ENCODE measurements around the gene FBLN5. TPM values are rescaled to one million over a fixed set of nuclear protein-coding genes. Genes with fewer than 3 reads are reported as not detected.

Gene FBLN5
- total RNA-seq, 1 donor from 2014 or later: 61.7 TPM

GRCh38 chr14:91891101-91891500, 56.4 kb downstream of the FBLN5 start:
- intact Hi-C loops (cut with micrococcal nuclease): no loop called here
- ATAC-seq: no peak
- DNase-seq: no peak

- DNase-seq (peak; percentile 42), ATAC-seq (peak; percentile 22)
- intact Hi-C loops (cut with micrococcal nuclease): no loop called here
Measured at GRCh38 chr14:91890291-91890749, 57.2 kb downstream of the FBLN5 start.

- DNase-seq: peak; percentile 60
- peak; percentile 53 for ATAC-seq
- intact Hi-C loops (cut with micrococcal nuclease): no loop called here
Measured at GRCh38 chr14:91889477-91890211, 57.9 kb downstream of the FBLN5 start.

- no peak for DNase-seq
- no peak for ATAC-seq
- intact Hi-C loops (cut with micrococcal nuclease): no loop called here
Measured at GRCh38 chr14:91888641-91889476, 58.6 kb downstream of the FBLN5 start.

- DNase-seq: no peak
- intact Hi-C loops (cut with micrococcal nuclease): no loop called here
- ATAC-seq: no peak
Measured at GRCh38 chr14:91886961-91887360, 60.5 kb downstream of the FBLN5 start.

- intact Hi-C loops (cut with micrococcal nuclease): no loop called here
Measured at GRCh38 chr14:91885839-91886238, 61.7 kb downstream of the FBLN5 start.

GRCh38 chr14:91885113-91885712, 62.3 kb downstream of the FBLN5 start:
- peak; percentile 9 for ATAC-seq
- intact Hi-C loops (cut with micrococcal nuclease): no loop called here
- no peak for DNase-seq

More at GRCh38 chr14:91885839-91886238, 61.7 kb downstream of the FBLN5 start:
- ATAC-seq (no peak), DNase-seq (no peak)

- DNase-seq (peak; percentile 49), ATAC-seq (peak; percentile 73)
- intact Hi-C loops (cut with micrococcal nuclease): no loop called here
Measured at GRCh38 chr14:91884664-91885063, 62.8 kb downstream of the FBLN5 start.

GRCh38 chr14:91883753-91884152, 63.7 kb downstream of the FBLN5 start:
- intact Hi-C loops (cut with micrococcal nuclease): no loop called here
- ATAC-seq (peak; percentile 82), DNase-seq (peak; percentile 76)

GRCh38 chr14:91882776-91883175, 64.7 kb downstream of the FBLN5 start:
- no peak for DNase-seq
- intact Hi-C loops (cut with micrococcal nuclease): no loop called here

GRCh38 chr14:91882369-91882768, 65.1 kb downstream of the FBLN5 start:
- DNase-seq (no peak), ATAC-seq (no peak)
- intact Hi-C loops (cut with micrococcal nuclease): no loop called here

More at GRCh38 chr14:91882776-91883175, 64.7 kb downstream of the FBLN5 start:
- ATAC-seq: no peak

GRCh38 chr14:91879196-91879595, 68.3 kb downstream of the FBLN5 start:
- no peak for ATAC-seq
- intact Hi-C loops (cut with micrococcal nuclease): no loop called here
- DNase-seq: no peak

- intact Hi-C loops (cut with micrococcal nuclease): no loop called here
- no peak for DNase-seq
- ATAC-seq: no peak
Measured at GRCh38 chr14:91878274-91878673, 69.2 kb downstream of the FBLN5 start.

GRCh38 chr14:91877376-91877915, 70.0 kb downstream of the FBLN5 start:
- no peak for ATAC-seq
- intact Hi-C loops (cut with micrococcal nuclease): no loop called here

GRCh38 chr14:91876492-91876891, 71.0 kb downstream of the FBLN5 start:
- DNase-seq (no peak), ATAC-seq (no peak)
- intact Hi-C loops (cut with micrococcal nuclease): no loop called here

More at GRCh38 chr14:91877376-91877915, 70.0 kb downstream of the FBLN5 start:
- no peak for DNase-seq

- no peak for ATAC-seq
- no peak for DNase-seq
- intact Hi-C loops (cut with micrococcal nuclease): no loop called here
Measured at GRCh38 chr14:91875525-91876286, 71.8 kb downstream of the FBLN5 start.

GRCh38 chr14:91873471-91874415, 73.8 kb downstream of the FBLN5 start:
- ATAC-seq (no peak), DNase-seq (peak; percentile 31)
- intact Hi-C loops (cut with micrococcal nuclease): no loop called here

All from left ventricle myocardium superior (tissue), 1 donor.